Stimulated activated CD8-positive, alpha-beta memory T cell treated with anti-CD3 and anti-CD28 coated beads, Interleukin-4, amount 100 ng/mL, for 24 hours (primary cell): ENCODE measurements around the gene ENAH.
"Not testable (repeated sequence)": the region's sequence is repeated elsewhere in the genome, so short reads cannot be mapped to it uniquely, and the experiment has no call there.

Experiments
- DNase-seq: peaks from one replicate; pipeline ENCODE4 v3.0.0-alpha.2; 2020; ENCODE audit warnings: low read depth

Gene ENAH

GRCh38 chr1:225674381-225674780, 21.5 kb upstream of the ENAH start:
- no peak for DNase-seq

- no peak for DNase-seq
Observed at GRCh38 chr1:225670806-225671733, 18.1 kb upstream of the ENAH start.

GRCh38 chr1:225670356-225670755, 17.4 kb upstream of the ENAH start:
- no peak for DNase-seq

- DNase-seq = no peak
Observed at GRCh38 chr1:225668222-225668621, 15.3 kb upstream of the ENAH start.

GRCh38 chr1:225667362-225667761, 14.4 kb upstream of the ENAH start:
- no peak for DNase-seq

- no peak for DNase-seq
Observed at GRCh38 chr1:225666495-225666894, 13.6 kb upstream of the ENAH start.

GRCh38 chr1:225664762-225665161, 11.8 kb upstream of the ENAH start:
- no peak for DNase-seq

- DNase-seq = no peak
Observed at GRCh38 chr1:225662155-225662554, 9.2 kb upstream of the ENAH start.

GRCh38 chr1:225660544-225660946, 7.6 kb upstream of the ENAH start:
- no peak for DNase-seq

GRCh38 chr1:225658041-225658440, 5.1 kb upstream of the ENAH start:
- no peak for DNase-seq

- DNase-seq = no peak
Observed at GRCh38 chr1:225657462-225657989, 4.6 kb upstream of the ENAH start.

- not testable (repeated sequence) for DNase-seq
Observed at GRCh38 chr1:225656259-225656655, 3.3 kb upstream of the ENAH start.

GRCh38 chr1:225655509-225656258, 2.8 kb upstream of the ENAH start:
- no peak for DNase-seq

- no peak for DNase-seq
Observed at GRCh38 chr1:225654688-225655508, 2.0 kb upstream of the ENAH start.

GRCh38 chr1:225654277-225654597, 1.3 kb upstream of the ENAH start:
- no peak for DNase-seq

- peak; percentile 0 for DNase-seq
Observed at GRCh38 chr1:225653463-225654276, 747 bp upstream of the ENAH start.

GRCh38 chr1:225651872-225652728, 823 bp downstream of the ENAH start:
- DNase-seq = no peak

GRCh38 chr1:225651376-225651871, 1.5 kb downstream of the ENAH start:
- DNase-seq = no peak

- DNase-seq = no peak
Observed at GRCh38 chr1:225650179-225650578, 2.7 kb downstream of the ENAH start.
